Loucy (cell line): ENCODE data around the gene ANAPC2.
A peak's percentile ranks its signal among the peaks of the same experiment; 100 is the strongest.

Source experiments
- H2AFZ ChIP-seq: fragments of 200-600 bp; sonication (generic); 2 replicates; pipeline ENCODE4 v1.6.0; 2016; ENCODE audit warnings: antibody characterized with exemption, mild to moderate bottlenecking, low read length, moderate library complexity
- H3F3A ChIP-seq: fragments of 200-600 bp; 2 replicates; pipeline ENCODE4 v1.6.0; 2016; ENCODE audit warnings: antibody characterized with exemption, low read depth, mild to moderate bottlenecking
- H3K27me3 ChIP-seq: fragments of 200-600 bp; sonication (generic); 2 replicates; pipeline ENCODE4 v1.6.1; 2014; ENCODE audit warnings: low read length, mild to moderate bottlenecking; ENCODE audit not compliant: insufficient read depth, poor library complexity, severe bottlenecking
- H3K36me3 ChIP-seq: fragments of 200-600 bp; sonication (generic); 2 replicates; pipeline ENCODE4 v1.6.1; 2016; ENCODE audit warnings: low read length; ENCODE audit not compliant: insufficient read depth
- H3K4me1 ChIP-seq: fragments of 200-600 bp; sonication (generic); 2 replicates; pipeline ENCODE4 v1.5.1; 2014; ENCODE audit warnings: low read length, mild to moderate bottlenecking; ENCODE audit not compliant: insufficient read depth, poor library complexity, severe bottlenecking
- H3K4me2 ChIP-seq: fragments of 200-600 bp; sonication (generic); 2 replicates; pipeline ENCODE4 v1.6.0; 2014; ENCODE audit warnings: antibody characterized with exemption, low read length, low read depth, mild to moderate bottlenecking; ENCODE audit not compliant: poor library complexity, severe bottlenecking
- H3K4me3 ChIP-seq: fragments of 200-600 bp; sonication (generic); 2 replicates; pipeline ENCODE4 v1.5.1; 2014; ENCODE audit warnings: low read length, mild to moderate bottlenecking, mixed read lengths; ENCODE audit not compliant: poor library complexity, severe bottlenecking
- H3K79me2 ChIP-seq: fragments of 200-600 bp; sonication (generic); 2 replicates; pipeline ENCODE4 v1.6.1; 2014; ENCODE audit warnings: low read length; ENCODE audit not compliant: insufficient read depth
- H3K9ac ChIP-seq: fragments of 200-600 bp; sonication (generic); 2 replicates; pipeline ENCODE4 v1.6.0; 2014; ENCODE audit warnings: mild to moderate bottlenecking, low read depth, low read length, moderate library complexity; ENCODE audit not compliant: poor library complexity, severe bottlenecking
- H3K9me2 ChIP-seq: fragments of 200-600 bp; sonication (generic); replicated peaks from 2 replicates; pipeline ENCODE4 v1.6.1; 2016; ENCODE audit warnings: low read depth, low read length, mixed read lengths
- H3K9me3 ChIP-seq: fragments of 200-600 bp; sonication (generic); 2 replicates; pipeline ENCODE4 v1.6.1; 2014; ENCODE audit warnings: mild to moderate bottlenecking, antibody characterized with exemption, low read length, low read depth; ENCODE audit not compliant: insufficient read depth
- H4K20me1 ChIP-seq: fragments of 200-600 bp; sonication (generic); 2 replicates; pipeline ENCODE4 v1.6.0; 2014; ENCODE audit warnings: antibody characterized with exemption, low read length, mild to moderate bottlenecking; ENCODE audit not compliant: insufficient read depth, poor library complexity, severe bottlenecking
- EZH2phosphoT487 ChIP-seq: fragments of 200-600 bp; IDR thresholded peaks from 2 replicates; pipeline ENCODE4 v1.6.1; 2018; ENCODE audit warnings: antibody characterized with exemption, mild to moderate bottlenecking, moderate library complexity, borderline replicate concordance
- TF ChIP-seq, protein P1 (sequence below): fragments of 200-600 bp; sonication (generic); conservative IDR thresholded peaks from 2 replicates; pipeline ENCODE4 v1.5.1; 2014; ENCODE audit warnings: mild to moderate bottlenecking, antibody characterized with exemption, low read length

ANAPC2 gene

DNA sequence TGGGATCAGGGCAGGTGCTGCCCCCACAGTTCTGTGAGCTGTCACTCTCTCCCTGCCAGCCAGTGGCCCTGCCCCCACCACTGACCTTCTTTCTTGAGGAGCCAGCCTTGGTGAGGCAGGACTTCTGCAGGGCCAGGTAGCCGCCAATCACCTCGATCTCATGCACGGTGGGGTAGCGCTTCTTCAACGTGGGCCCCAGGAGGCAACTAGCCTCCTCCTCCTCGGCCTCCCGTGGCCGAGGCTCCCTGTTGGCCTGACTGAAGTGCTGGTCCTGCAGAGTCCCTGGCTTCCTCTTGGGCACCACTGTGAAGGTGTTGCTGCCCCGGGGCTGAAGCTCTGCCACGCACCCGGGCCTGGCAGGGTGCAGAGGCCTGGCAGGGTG is 10.5 kb upstream of the ANAPC2 start:
- peak overlapping the region; percentile 10 for H3K9ac ChIP-seq
- no peaks in the 10 kb centered on the region for H3K27me3 ChIP-seq
- no peaks in the 10 kb centered on the region for H3K9me2 ChIP-seq
- H3K79me2 ChIP-seq, result peaks cover 52% of the 10 kb centered on the region
- H3K4me2 ChIP-seq, result peak overlapping the region; percentile 65
- no peaks in the 10 kb centered on the region for H3K36me3 ChIP-seq
- H3F3A ChIP-seq, result no peaks in the 10 kb centered on the region
- no peak overlapping the region for H2AFZ ChIP-seq
- peak overlapping the region; percentile 67 for H3K4me3 ChIP-seq
- H4K20me1 ChIP-seq, result peaks cover 13% of the 10 kb centered on the region
- peaks cover 26% of the 10 kb centered on the region for H3K4me1 ChIP-seq
- TF ChIP-seq, protein P1, sequence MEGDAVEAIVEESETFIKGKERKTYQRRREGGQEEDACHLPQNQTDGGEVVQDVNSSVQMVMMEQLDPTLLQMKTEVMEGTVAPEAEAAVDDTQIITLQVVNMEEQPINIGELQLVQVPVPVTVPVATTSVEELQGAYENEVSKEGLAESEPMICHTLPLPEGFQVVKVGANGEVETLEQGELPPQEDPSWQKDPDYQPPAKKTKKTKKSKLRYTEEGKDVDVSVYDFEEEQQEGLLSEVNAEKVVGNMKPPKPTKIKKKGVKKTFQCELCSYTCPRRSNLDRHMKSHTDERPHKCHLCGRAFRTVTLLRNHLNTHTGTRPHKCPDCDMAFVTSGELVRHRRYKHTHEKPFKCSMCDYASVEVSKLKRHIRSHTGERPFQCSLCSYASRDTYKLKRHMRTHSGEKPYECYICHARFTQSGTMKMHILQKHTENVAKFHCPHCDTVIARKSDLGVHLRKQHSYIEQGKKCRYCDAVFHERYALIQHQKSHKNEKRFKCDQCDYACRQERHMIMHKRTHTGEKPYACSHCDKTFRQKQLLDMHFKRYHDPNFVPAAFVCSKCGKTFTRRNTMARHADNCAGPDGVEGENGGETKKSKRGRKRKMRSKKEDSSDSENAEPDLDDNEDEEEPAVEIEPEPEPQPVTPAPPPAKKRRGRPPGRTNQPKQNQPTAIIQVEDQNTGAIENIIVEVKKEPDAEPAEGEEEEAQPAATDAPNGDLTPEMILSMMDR, result no peak
- no peak for TF ChIP-seq EZH2phosphoT487
- H3K9me3 ChIP-seq, result no peaks in the 10 kb centered on the region

DNA sequence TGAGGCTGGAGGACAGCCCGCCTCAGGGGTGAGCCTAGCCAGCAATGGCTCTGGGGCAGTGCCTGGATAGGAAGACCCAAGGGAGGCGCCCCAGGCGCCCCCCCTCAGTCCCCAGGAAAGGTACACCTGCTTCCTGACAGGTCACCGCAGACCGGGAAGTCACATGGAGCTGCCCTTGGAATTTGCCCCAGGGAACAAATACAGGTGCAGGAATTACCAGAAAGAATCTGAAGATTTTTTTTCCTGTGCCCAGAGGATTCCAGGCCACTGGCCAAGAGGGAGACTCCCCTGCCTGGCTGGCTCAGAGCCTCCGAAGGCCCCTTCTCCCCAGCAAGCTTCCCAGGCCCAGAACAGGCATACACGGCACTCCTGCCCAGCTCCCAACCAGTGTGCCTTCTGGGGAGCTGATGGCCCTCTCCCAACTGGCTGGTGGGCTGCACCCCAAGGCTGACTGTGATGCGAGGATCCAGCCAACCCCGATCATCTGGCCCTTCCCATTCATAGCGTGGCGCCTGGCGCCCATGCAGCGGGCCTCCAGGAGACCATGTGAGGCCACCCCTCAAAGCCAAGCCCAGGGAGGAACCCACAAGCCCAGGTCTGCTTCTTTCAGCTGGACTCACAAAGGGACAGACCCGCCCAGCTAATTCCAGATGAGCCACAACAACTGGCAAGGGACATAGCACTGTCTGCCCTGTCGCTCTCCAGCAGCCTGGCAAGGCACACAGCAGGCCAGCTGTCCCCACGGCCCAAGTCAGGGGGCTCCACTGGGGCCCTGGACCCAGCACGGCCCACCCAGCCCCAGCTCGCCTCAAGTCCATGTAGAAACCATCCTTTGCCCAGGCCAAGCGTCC is 9.9 kb upstream of the ANAPC2 start:
- Histone ChIP-seq H3K9me2 (no peaks in the 10 kb centered on the region), H3K79me2 (peaks cover 46% of the 10 kb centered on the region), H3K27me3 (no peaks in the 10 kb centered on the region), H4K20me1 (peaks cover 12% of the 10 kb centered on the region), H3K9me3 (no peaks in the 10 kb centered on the region), H2AFZ (no peak overlapping the region), H3K4me1 (peaks cover 25% of the 10 kb centered on the region), H3K4me3 (peak overlapping the region; percentile 67), H3K9ac (peak overlapping the region; percentile 10), H3F3A (no peaks in the 10 kb centered on the region), H3K4me2 (peak overlapping the region; percentile 65), H3K36me3 (no peaks in the 10 kb centered on the region)
- TF ChIP-seq, protein P1, result no peak
- TF ChIP-seq EZH2phosphoT487, result no peak

DNA sequence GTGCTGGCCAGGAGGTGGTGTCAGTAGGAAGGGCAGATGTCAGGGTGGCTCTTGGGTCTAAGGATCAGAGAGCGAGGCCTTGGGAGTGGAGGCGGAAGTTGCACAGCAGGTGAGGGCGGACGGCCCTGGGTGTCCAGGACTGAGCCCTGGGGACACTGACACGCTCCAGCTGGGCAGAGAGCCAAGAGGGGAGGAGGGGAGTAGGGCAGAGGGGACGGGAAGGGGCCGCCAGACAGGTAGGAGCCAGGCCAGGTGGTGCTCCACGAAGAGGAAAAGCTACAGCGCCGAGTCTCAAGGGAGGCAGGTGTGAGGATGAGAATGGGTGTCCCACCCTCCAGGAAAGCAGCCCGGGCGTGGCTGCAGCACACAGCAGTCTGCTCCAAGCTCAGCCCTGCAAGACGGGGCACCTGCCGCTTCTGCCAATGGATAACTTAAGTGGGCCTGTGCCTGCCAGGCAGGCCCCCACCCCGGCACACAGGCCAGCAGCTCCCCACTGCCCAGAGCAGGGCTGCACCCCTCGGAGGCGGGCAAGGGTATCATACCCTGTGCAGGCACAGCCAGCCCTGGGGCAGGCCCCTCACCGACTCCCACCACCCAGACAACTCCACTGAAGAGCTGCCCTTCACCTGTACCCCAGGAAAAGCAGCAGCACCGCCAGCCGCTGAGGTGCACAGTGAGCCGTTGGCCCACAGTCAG is 7.3 kb upstream of the ANAPC2 start:
- H3K36me3 ChIP-seq, result peaks cover 7% of the 10 kb centered on the region; the same call in 1 of the 2 replicates
- H3K9ac ChIP-seq, result no peak overlapping the region
- H3K4me3 ChIP-seq, result no peak overlapping the region
- H3K4me2 ChIP-seq, result peak overlapping the region; percentile 27
- H3K27me3 ChIP-seq, result no peaks in the 10 kb centered on the region
- H3F3A ChIP-seq, result no peaks in the 10 kb centered on the region
- peaks cover 39% of the 10 kb centered on the region for H3K79me2 ChIP-seq
- no peak overlapping the region for H2AFZ ChIP-seq
- TF ChIP-seq, protein P1, result no peak
- TF ChIP-seq EZH2phosphoT487, result no peak
- peaks cover 14% of the 10 kb centered on the region for H4K20me1 ChIP-seq
- H3K9me2 ChIP-seq, result no peaks in the 10 kb centered on the region
- H3K4me1 ChIP-seq, result peaks cover 16% of the 10 kb centered on the region
- no peaks in the 10 kb centered on the region for H3K9me3 ChIP-seq
